ENCODE results near the gene AP3B1. TPM values are rescaled to one million over a fixed set of nuclear protein-coding genes. Genes with fewer than 3 reads are reported as not detected.

Gene AP3B1
- total and polyA plus RNA-seq, 2 donors (not counting 3 experiments of a cell fraction or from before 2014, with no cell fraction given) = 31.6 to 46.7 TPM

- no peak for TF ChIP-seq POLR2AphosphoS5 (IDR thresholded peaks at IDR 0.05; ENCODE audit: insufficient read depth, low read depth, low read length)
- no peaks in the 10 kb centered on the region for H4K20me1 ChIP-seq (replicated peaks; ENCODE audit: control insufficient read depth, extremely low read depth, insufficient read depth, low read length)
- H3K9ac ChIP-seq (replicated peaks; ENCODE audit: extremely low read depth, insufficient read depth, low read length) = no peak overlapping the region
- H3K9me3 ChIP-seq (replicated peaks; ENCODE audit: control insufficient read depth, insufficient read depth, low read length) = no peaks in the 10 kb centered on the region
- H3K36me3 ChIP-seq (ENCODE audit: control insufficient read depth in 2 of 2, extremely low read depth in 1 of 2, insufficient read depth in 2 of 2, low read length in 2 of 2) = no peaks in the 10 kb centered on the region
- ChIA-PET POLR2A (no interaction called here), CTCF (no interaction called here)
- FAIRE-seq (no peak), DNase-seq (ENCODE audit: low read depth, low spot score) (no peak)
- BruUV-seq (replicated peaks) = no TSS peak
- H3K9me1 ChIP-seq (replicated peaks; ENCODE audit: control insufficient read depth, extremely low read depth, insufficient read depth, low read length) = no peaks in the 10 kb centered on the region
- H3K79me2 ChIP-seq (ENCODE audit: control insufficient read depth, insufficient read depth, low read length) = no peaks in the 10 kb centered on the region
- dilution Hi-C loops (cut with MboI; ENCODE audit: extremely low pct_ligation_motif_present, low sequenced_read_pairs) = no loop called here
- intact Hi-C loops (cut with micrococcal nuclease) = no loop called here
- H3K27me3 ChIP-seq (ENCODE audit: control insufficient read depth in 2 of 2, insufficient read depth in 2 of 2, low read length in 2 of 2) = no peaks in the 10 kb centered on the region
- no peaks in the 10 kb centered on the region for H3K4me1 ChIP-seq (ENCODE audit: control insufficient read depth, extremely low read depth, insufficient read depth, low read length)
- H3K27ac ChIP-seq (ENCODE audit: insufficient read depth, low read depth, low read length) = no peak overlapping the region
- no peak overlapping the region for H3K4me3 ChIP-seq (replicated peaks in 1 of 3; ENCODE audit: insufficient read depth in 1 of 3, low read depth in 1 of 3, low read length in 3 of 3)
- H2AFZ ChIP-seq (ENCODE audit: low read depth, low read length) = no peak overlapping the region
- no peak overlapping the region for H3K4me2 ChIP-seq (ENCODE audit: insufficient read depth, low read length)
Measured at GRCh38 chr5:77995793-77996409, 298.6 kb downstream of the AP3B1 start.

GRCh38 chr5:77994943-77995342 lies 299.6 kb downstream of the AP3B1 start:
- intact Hi-C loops (cut with micrococcal nuclease) (no loop called here), dilution Hi-C loops (cut with MboI; ENCODE audit: extremely low pct_ligation_motif_present, low sequenced_read_pairs) (no loop called here)
- no peaks in the 10 kb centered on the region for H3K79me2 ChIP-seq (ENCODE audit: control insufficient read depth, insufficient read depth, low read length)
- no peak overlapping the region for H3K4me3 ChIP-seq (replicated peaks in 1 of 3; ENCODE audit: insufficient read depth in 1 of 3, low read depth in 1 of 3, low read length in 3 of 3)
- FAIRE-seq (no peak), DNase-seq (ENCODE audit: low read depth, low spot score) (no peak)
- no peaks in the 10 kb centered on the region for H3K9me1 ChIP-seq (replicated peaks; ENCODE audit: control insufficient read depth, extremely low read depth, insufficient read depth, low read length)
- BruUV-seq (replicated peaks) = no TSS peak
- H3K9me3 ChIP-seq (replicated peaks; ENCODE audit: control insufficient read depth, insufficient read depth, low read length) = no peaks in the 10 kb centered on the region
- no peak overlapping the region for H3K4me2 ChIP-seq (ENCODE audit: insufficient read depth, low read length)
- POLR2A ChIA-PET = no interaction called here
- no peak overlapping the region for H3K9ac ChIP-seq (replicated peaks; ENCODE audit: extremely low read depth, insufficient read depth, low read length)
- no peaks in the 10 kb centered on the region for H3K4me1 ChIP-seq (ENCODE audit: control insufficient read depth, extremely low read depth, insufficient read depth, low read length)
- no peaks in the 10 kb centered on the region for H3K27me3 ChIP-seq (ENCODE audit: control insufficient read depth in 2 of 2, insufficient read depth in 2 of 2, low read length in 2 of 2)
- TF ChIP-seq EZH2 (IDR thresholded peaks at IDR 0.05; ENCODE audit: borderline replicate concordance, low read depth, low read length, severe bottlenecking) (no peak), CTCF (IDR thresholded peaks at IDR 0.05; ENCODE audit: extremely low read depth in 1 of 2, insufficient read depth in 1 of 2, low read depth in 1 of 2, low read length in 2 of 2) (no peak), MAX (IDR thresholded peaks at IDR 0.05; ENCODE audit: insufficient read depth, insufficient read length) (no peak), MYC (IDR thresholded peaks at IDR 0.05; ENCODE audit: low read depth, low read length) (no peak), GATA2 (IDR thresholded peaks at IDR 0.05; ENCODE audit: insufficient read depth, insufficient read length, low read depth, low read length) (no peak), FOS (IDR thresholded peaks at IDR 0.05; ENCODE audit: borderline replicate concordance, insufficient read depth, low read length) (no peak), JUN (IDR thresholded peaks at IDR 0.05; ENCODE audit: borderline replicate concordance, insufficient read depth, insufficient read length, low read depth) (no peak), POLR2A (IDR thresholded peaks at IDR 0.05; ENCODE audit: low read depth, low read length) (no peak), POLR2AphosphoS5 (IDR thresholded peaks at IDR 0.05; ENCODE audit: insufficient read depth, low read depth, low read length) (no peak)
- no peak overlapping the region for H2AFZ ChIP-seq (ENCODE audit: low read depth, low read length)
- H3K27ac ChIP-seq (ENCODE audit: insufficient read depth, low read depth, low read length) = no peak overlapping the region
- H3K36me3 ChIP-seq (ENCODE audit: control insufficient read depth in 2 of 2, extremely low read depth in 1 of 2, insufficient read depth in 2 of 2, low read length in 2 of 2) = no peaks in the 10 kb centered on the region
- CTCF ChIA-PET = no interaction called here
- H4K20me1 ChIP-seq (replicated peaks; ENCODE audit: control insufficient read depth, extremely low read depth, insufficient read depth, low read length) = no peaks in the 10 kb centered on the region

All from endothelial cell of umbilical vein (primary cell).